GM06990 (cell line): ENCODE results near the gene DOCK4.

Experiments
- DNase-seq: peaks from one replicate; pipeline ENCODE4 v3.0.0-alpha.2; 2011; ENCODE audit not compliant: insufficient read length; ENCODE audit errors: extremely low read depth
- H3K27me3 ChIP-seq: replicated peaks from 2 replicates; pipeline ENCODE4 v1.6.0; 2011; ENCODE audit warnings: low read length; ENCODE audit not compliant: control insufficient read depth, insufficient read depth
- H3K36me3 ChIP-seq: 2 replicates; pipeline ENCODE4 v1.5.1; 2011; ENCODE audit warnings: low read length; ENCODE audit not compliant: control insufficient read depth, insufficient read depth
- H3K4me3 ChIP-seq: replicated peaks from 2 replicates; pipeline ENCODE4 v1.5.1; 2011; ENCODE audit warnings: low read depth, mild to moderate bottlenecking, control low read depth, low read length
- CTCF ChIP-seq: IDR thresholded peaks from 2 replicates; pipeline ENCODE4 v1.5.1; 2011; ENCODE audit warnings: low read length, control low read depth, mild to moderate bottlenecking, inconsistent platforms; ENCODE audit not compliant: insufficient read depth, poor library complexity, severe bottlenecking

DOCK4 gene

GRCh38 chr7:112088484-112089016, 117.6 kb downstream of the DOCK4 start:
- DNase-seq, result no peak
- Histone ChIP-seq H3K27me3 (no peaks in the 10 kb centered on the region), H3K36me3 (no peaks in the 10 kb centered on the region), H3K4me3 (no peak overlapping the region)
- no peak for TF ChIP-seq CTCF

GRCh38 chr7:112086496-112087254, 119.5 kb downstream of the DOCK4 start:
- no peak for TF ChIP-seq CTCF
- no peaks in the 10 kb centered on the region for H3K27me3 ChIP-seq
- H3K4me3 ChIP-seq, result no peak overlapping the region
- no peaks in the 10 kb centered on the region for H3K36me3 ChIP-seq
- no peak for DNase-seq

GRCh38 chr7:112084520-112084971, 121.7 kb downstream of the DOCK4 start:
- no peaks in the 10 kb centered on the region for H3K36me3 ChIP-seq
- no peak for TF ChIP-seq CTCF
- H3K27me3 ChIP-seq, result no peaks in the 10 kb centered on the region
- no peak overlapping the region; the same call in 1 of the 2 replicates for H3K4me3 ChIP-seq
- peak; percentile 33 for DNase-seq

- TF ChIP-seq CTCF, result no peak
- Histone ChIP-seq H3K27me3 (no peaks in the 10 kb centered on the region), H3K4me3 (no peak overlapping the region), H3K36me3 (no peaks in the 10 kb centered on the region)
- no peak for DNase-seq
These were observed 122.3 kb downstream of the DOCK4 start for GRCh38 chr7:112083776-112084355.

- no peak for TF ChIP-seq CTCF
- H3K4me3 ChIP-seq, result no peak overlapping the region
- H3K36me3 ChIP-seq, result no peaks in the 10 kb centered on the region
- DNase-seq, result no peak
- H3K27me3 ChIP-seq, result no peaks in the 10 kb centered on the region
These were observed 123.9 kb downstream of the DOCK4 start for GRCh38 chr7:112082306-112082705.
